Stimulated activated CD4-positive, alpha-beta T cell treated with anti-CD3 and anti-CD28 coated beads, Interleukin-12 subunit alpha, Interleukin-12 subunit beta, amount 100 ng/mL, for 48 hours (primary cell): ENCODE measurements around the gene LCLAT1.

ENCODE experiments used
- DNase-seq, 3 donors: peaks; one replicate each; pipeline ENCODE4 v3.0.0-alpha.2; 2020; ENCODE audit warnings: low read depth in 2 of 3, low spot score in 1 of 3

Gene LCLAT1

DNA sequence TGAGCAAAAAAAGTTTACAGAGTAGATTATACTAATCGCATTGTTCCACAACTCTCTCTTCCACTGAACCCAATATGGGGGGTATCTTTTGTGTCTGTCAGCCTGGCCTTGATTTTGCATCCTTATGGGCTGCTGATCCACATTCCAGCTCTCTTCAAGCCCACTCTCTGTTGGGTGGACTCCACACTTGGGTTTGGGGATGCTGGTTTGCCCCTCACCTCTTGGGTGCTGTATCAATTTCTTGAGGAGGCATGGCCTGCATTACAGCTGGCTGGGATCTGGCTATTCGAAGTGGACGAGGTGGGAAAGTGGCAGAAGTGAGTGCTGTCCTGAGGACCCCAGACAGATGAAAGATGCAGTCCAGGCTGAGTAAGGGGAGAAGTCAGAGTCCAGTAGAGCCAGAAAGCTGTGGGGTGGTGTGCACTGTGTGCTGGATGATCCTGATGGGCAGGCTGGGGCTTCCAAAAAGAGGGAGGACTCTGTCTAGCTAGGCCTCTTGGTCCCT, 218.8 kb downstream of the LCLAT1 start:
- no peak for DNase-seq

GRCh38 chr2:30666266-30666874, 219.3 kb downstream of the LCLAT1 start:
- no peak for DNase-seq

GRCh38 chr2:30670453-30670852, 223.4 kb downstream of the LCLAT1 start:
- DNase-seq: no peak

DNA sequence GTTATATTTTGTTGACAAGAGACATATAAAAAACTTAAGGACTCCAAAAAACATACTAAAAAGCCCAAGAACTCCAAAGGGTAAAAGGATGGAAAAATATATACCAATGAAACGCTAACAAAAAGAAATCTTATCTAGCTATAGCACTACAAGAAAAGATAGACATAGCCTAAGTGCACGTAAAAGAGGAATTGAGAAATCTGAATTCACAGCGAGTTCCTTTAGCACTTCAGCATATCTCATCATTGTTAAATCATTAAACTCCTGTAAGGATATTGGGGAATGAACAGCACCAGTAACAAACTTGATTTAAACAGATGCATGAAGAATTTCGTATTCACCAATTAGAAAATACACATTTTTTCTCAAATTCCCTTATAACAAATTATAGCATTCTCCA, 226.1 kb downstream of the LCLAT1 start:
- DNase-seq: no peak

- no peak for DNase-seq
Observed at GRCh38 chr2:30675758-30676157, 228.7 kb downstream of the LCLAT1 start.

DNA sequence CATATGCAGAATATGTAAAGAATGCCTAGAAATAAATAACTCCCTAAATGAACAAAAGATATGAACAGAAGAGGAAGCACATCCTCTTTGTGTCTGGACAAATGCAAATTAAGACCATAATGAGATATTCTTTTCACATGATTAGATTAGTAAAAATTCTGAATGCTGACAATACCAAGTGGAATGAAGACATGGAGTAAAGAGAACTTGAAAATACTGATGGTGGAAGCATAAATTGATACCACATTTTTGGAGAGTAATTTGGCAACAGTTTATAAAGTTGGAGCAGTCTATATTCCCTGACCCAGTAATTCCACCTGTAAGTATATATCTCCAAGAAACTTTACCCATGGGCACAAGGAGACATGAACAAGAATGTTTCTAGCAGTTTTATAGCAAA, 230.2 kb downstream of the LCLAT1 start:
- no peak for DNase-seq

DNA sequence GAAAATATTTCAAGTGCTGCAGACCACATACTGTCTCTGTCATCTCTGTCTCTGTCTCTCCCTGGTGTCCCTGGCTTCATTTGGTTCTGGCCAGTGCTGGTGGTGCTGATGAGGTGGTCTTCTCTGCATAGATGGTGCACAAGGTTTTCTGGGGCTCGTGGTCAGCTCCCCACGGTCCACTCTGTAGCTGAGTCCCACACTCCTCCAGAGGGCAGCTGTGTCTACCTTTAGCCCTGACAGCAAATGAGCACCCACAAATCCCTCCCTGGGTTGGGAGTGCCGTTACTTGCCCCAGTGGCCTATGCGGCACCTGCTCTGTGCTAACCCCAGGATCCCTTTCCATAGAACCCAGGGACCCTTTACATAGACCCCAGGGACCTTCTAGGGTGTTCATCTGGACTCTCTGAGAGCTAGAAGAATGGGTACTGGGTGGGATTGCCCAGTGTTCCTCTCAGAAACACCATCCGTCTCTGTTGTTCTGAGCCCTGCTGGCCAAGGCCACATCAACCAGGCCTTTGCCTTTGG, 230.9 kb downstream of the LCLAT1 start:
- no peak for DNase-seq

GRCh38 chr2:30678410-30679137, 231.5 kb downstream of the LCLAT1 start:
- DNase-seq: no peak

GRCh38 chr2:30679426-30680088, 232.5 kb downstream of the LCLAT1 start:
- no peak for DNase-seq

GRCh38 chr2:30680121-30680520, 233.1 kb downstream of the LCLAT1 start:
- no peak for DNase-seq

- DNase-seq: no peak
Observed at GRCh38 chr2:30681022-30681421, 234.0 kb downstream of the LCLAT1 start.

DNA sequence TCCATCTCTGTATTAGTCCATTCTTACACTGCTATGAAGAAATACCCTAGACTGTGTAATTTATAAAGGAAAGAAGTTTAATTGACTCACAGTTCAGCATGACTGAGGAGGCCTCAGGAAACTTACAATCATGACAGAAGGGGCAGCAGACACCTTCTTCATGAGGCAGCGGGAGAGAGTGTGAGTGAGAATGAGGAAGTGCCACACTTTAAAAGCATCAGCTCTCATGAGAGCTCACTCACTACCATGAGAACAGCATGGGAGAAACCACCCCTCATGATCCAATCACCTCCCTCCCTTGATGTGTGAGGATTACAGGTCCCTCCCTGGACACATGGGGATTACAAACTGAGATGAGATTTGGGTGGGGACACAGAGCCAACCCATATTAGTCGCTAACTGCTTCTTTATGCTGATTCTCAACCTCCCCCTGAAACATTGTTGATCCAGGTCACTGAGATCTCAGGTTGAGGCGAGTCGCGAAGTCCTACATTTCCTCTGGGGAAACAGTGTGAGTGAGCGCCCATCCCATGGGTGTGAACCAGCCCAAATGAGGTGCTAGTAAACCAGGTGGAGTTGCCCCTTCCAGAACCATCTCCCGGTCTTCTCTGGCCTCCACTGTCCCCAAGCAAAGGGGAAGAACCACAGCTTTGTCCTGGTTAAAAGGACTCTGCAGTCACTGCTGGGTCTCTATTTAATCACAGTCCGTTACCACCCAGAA, 236.3 kb downstream of the LCLAT1 start:
- DNase-seq: no peak

- no peak for DNase-seq
Observed at GRCh38 chr2:30684026-30684425, 237.0 kb downstream of the LCLAT1 start.

DNA sequence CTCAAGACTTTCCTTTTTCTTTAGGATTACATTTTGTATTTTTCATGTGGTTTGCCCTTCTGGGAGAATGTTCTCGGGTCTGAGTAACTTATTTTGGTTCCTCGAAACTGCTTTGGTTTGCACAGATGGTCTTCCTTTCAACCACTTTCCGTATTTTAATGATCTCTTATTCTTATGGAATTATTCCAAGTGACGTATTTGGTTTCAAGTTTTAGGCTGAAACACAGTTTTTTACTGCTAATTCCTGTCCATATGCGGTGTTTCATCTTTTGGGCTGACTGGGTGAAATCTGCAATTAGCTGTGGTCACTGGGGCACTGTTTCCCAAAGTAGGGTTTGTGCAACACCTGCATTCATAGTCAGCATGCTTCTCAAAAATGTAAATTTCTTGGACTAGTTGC, 237.5 kb downstream of the LCLAT1 start:
- DNase-seq: no peak

DNA sequence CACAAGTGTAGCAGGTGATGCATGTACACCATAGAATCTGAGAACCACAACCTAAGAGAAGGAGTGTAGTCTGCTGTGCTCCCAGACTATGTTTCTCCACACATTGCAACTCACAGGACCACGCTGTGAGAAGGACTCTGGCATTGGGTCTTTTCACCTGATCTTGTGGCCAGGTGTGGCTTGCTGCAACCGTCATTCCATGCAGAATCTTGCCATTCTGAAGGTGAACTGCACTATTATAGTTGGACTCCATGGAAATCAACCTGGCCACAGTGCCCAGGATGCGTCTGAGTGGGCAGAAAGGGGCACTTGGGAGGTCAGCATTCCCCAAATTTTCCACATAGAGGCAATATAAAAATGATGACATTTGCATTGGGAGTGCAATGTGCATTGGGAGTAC, 237.9 kb downstream of the LCLAT1 start:
- no peak for DNase-seq

DNA sequence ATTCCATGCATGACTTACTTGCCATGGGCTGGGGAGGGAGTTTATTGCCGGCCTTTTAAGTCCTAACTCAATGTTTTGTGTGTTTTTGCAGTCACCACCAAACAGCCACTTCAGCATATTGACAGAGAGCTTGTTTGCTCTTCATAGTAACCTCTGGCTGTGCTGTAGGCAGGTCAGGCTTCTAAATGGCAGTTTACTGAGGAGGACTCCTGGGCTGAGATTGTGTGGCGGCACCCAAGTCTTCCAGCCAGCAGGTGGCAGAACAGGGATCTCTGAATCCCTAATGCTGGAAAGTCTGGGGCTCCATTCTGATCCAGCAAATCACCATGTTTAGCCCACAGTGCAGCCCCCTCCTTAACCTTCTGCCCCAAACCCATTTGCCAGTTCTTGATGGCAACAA, 239.0 kb downstream of the LCLAT1 start:
- no peak for DNase-seq

GRCh38 chr2:30686669-30687068, 239.6 kb downstream of the LCLAT1 start:
- no peak for DNase-seq

DNA sequence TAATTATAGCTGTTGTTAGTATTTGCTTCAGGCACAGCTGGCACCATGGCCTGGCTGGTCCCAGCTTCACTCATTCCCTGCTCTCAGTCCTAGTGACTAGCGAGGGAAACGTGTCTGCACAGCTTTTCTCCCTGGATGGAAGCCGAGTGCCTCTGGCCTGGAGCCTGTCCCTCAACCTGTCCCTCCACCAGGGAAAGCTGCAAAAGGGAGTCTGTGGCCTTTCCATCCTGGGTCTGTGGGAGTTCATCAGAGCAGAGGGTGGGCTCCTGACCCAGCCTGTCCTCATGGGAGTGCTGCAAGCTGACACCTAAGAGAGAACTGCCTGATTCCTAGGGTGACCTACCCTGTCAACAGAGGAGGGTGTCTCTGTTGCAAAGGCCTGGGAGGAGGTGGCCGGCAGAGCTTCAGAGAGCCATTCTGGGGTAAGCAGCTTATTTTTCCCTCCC, 241.9 kb downstream of the LCLAT1 start:
- no peak for DNase-seq

GRCh38 chr2:30689496-30690125, 242.6 kb downstream of the LCLAT1 start:
- DNase-seq: no peak

DNA sequence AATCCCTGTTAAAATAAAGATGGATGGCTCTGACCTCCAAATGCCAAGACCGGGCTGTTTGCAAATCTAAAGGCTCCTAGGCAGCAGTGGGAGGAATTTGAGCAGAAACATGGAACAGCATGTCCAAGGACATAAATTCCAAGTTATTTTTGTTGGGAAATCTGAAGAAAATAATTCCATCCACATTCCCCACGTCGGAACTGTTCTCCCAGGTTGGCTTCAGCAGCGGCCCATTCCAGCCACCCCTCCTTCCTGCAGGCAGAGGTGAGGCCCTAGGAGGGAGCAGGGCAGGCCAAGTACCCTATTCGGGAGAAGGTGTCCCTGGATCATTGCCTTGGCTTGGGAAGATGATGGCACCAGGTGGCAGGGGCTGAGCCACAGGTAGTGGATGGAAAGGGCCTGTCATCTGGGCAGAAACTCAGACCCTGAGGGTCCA, 243.1 kb downstream of the LCLAT1 start:
- no peak for DNase-seq
